Bronchial epithelial cell (primary cell): ENCODE data around the gene SCAMP5. TPM values are rescaled to one million over a fixed set of nuclear protein-coding genes. Genes with fewer than 3 reads are reported as not detected.
A peak's percentile ranks its signal among the peaks of the same experiment; 100 is the strongest.

Experiments
- DNase-seq: peaks from one replicate; pipeline ENCODE4 v3.0.0-alpha.2; 2010; ENCODE audit warnings: low read depth
- FAIRE-seq: peaks from 2 replicates; lab custom pipeline; 2011; peaks lifted over from hg19 to GRCh38; lab: Jason Lieb, UNC
- H3K27me3 ChIP-seq: 2 replicates; pipeline ENCODE4 v1.5.1; 2011; ENCODE audit warnings: low read length; ENCODE audit not compliant: control insufficient read depth, insufficient read depth
- H3K36me3 ChIP-seq: 2 replicates; pipeline ENCODE4 v1.5.1; 2011; ENCODE audit warnings: low read length; ENCODE audit not compliant: control insufficient read depth, insufficient read depth
- H3K4me3 ChIP-seq: 2 replicates; pipeline ENCODE4 v1.5.1; 2011; ENCODE audit warnings: mild to moderate bottlenecking, low read depth, low read length, control low read depth
- total RNA-seq: library from RNA; depleted of rRNA; stranded (reverse); fragments of >200 nt; gene quantifications from 2 replicates; pipeline ENCODE4 v1.2.1, GENCODE V29; 2014
- TF ChIP-seq, protein P1 (sequence below): IDR thresholded peaks from 2 replicates; pipeline ENCODE4 v1.5.1; 2011; ENCODE audit warnings: mild to moderate bottlenecking, moderate library complexity, low read length, control low read depth, inconsistent platforms; ENCODE audit not compliant: insufficient read depth, severe bottlenecking

Gene SCAMP5
- total RNA-seq, 1 donor from 2014 or later = 1.3 TPM

GRCh38 chr15:75053748-75054125, 58.4 kb downstream of the SCAMP5 start:
- no peak for DNase-seq
- H3K36me3 ChIP-seq = peaks cover 1% of the 10 kb centered on the region
- TF ChIP-seq, protein P1, sequence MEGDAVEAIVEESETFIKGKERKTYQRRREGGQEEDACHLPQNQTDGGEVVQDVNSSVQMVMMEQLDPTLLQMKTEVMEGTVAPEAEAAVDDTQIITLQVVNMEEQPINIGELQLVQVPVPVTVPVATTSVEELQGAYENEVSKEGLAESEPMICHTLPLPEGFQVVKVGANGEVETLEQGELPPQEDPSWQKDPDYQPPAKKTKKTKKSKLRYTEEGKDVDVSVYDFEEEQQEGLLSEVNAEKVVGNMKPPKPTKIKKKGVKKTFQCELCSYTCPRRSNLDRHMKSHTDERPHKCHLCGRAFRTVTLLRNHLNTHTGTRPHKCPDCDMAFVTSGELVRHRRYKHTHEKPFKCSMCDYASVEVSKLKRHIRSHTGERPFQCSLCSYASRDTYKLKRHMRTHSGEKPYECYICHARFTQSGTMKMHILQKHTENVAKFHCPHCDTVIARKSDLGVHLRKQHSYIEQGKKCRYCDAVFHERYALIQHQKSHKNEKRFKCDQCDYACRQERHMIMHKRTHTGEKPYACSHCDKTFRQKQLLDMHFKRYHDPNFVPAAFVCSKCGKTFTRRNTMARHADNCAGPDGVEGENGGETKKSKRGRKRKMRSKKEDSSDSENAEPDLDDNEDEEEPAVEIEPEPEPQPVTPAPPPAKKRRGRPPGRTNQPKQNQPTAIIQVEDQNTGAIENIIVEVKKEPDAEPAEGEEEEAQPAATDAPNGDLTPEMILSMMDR = no peak
- no peak overlapping the region for H3K4me3 ChIP-seq
- no peak for FAIRE-seq
- no peaks in the 10 kb centered on the region for H3K27me3 ChIP-seq

DNA sequence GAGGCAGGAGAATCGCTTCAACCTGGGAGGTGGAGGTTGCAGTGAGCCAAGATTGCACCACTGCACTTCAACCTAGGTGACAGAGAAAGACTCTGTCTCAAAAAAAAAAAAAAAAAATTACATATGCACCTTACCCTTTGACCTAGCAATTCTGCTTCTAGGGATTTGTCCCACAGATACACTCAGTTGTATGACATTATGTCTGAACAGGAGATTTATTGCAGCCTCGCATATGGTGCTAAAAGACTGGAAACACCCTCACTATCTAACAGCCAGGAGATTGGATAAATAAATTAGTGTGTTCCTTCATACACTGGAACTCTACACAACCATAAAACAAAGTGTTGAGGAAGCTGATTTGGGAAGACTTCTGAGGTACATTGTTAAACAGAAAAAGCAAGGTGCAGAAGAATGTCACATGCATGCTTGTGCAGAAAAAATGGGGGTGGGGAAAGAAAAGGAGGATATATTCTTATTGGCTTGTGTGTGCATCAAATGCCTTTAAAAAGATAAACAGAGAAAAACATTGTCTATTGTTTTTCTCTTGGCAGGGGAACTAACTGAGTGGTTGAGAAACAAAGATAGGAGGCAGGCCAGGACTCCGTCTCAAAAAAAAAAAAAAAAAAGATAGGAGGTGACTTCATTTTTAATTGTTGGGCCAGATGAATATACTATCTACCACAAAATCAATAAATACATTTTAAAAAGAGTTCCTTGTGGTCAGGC, 59.0 kb downstream of the SCAMP5 start:
- FAIRE-seq (no peak), DNase-seq (no peak)
- TF ChIP-seq, protein P1 = no peak
- no peak overlapping the region for H3K4me3 ChIP-seq
- H3K27me3 ChIP-seq = no peaks in the 10 kb centered on the region
- H3K36me3 ChIP-seq = no peaks in the 10 kb centered on the region

GRCh38 chr15:75056036-75056435, 60.7 kb downstream of the SCAMP5 start:
- no peak for FAIRE-seq
- TF ChIP-seq, protein P1 = no peak
- DNase-seq = no peak
- H3K27me3 ChIP-seq = no peaks in the 10 kb centered on the region
- H3K36me3 ChIP-seq = no peaks in the 10 kb centered on the region
- H3K4me3 ChIP-seq = no peak overlapping the region

DNA sequence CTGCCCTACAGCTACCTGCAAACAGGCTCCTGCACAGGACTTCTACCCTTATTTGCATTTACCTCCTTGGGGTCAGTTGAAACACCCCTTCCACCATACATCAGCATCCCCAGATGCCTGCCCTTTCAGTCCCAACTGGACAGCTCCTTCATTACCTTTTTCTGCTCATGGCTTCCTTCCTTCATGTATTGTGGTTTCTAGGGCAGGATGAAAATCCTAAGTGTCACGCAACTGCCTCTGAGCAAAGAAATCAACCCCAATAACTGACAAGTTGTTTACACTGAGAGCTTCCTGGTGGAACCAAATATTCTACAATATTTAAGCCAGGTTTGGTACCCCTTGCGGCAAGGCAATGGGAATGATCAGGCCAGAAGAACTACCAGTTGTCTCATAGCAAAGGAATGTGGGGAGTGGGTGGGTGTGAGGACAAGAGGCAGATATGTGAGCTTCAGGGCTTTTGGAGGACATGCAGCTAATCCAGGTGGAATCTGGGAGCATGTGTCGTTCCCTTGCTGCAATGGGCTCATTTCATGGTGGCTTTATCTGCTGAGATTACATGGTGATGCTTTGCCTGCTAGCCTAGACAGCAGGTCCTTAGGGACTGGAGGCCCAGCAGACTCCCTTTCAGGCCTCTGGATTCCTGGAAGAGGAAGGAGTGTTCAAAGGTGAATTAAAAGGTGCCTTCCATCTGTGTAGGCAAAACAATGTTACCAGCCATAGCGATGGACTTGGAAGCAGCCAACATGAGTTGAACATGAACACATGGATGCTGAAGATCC, 63.0 kb downstream of the SCAMP5 start:
- H3K4me3 ChIP-seq = no peak overlapping the region
- H3K36me3 ChIP-seq = no peaks in the 10 kb centered on the region
- no peaks in the 10 kb centered on the region for H3K27me3 ChIP-seq
- TF ChIP-seq, protein P1 = no peak
- FAIRE-seq (no peak), DNase-seq (peak; percentile 15)

DNA sequence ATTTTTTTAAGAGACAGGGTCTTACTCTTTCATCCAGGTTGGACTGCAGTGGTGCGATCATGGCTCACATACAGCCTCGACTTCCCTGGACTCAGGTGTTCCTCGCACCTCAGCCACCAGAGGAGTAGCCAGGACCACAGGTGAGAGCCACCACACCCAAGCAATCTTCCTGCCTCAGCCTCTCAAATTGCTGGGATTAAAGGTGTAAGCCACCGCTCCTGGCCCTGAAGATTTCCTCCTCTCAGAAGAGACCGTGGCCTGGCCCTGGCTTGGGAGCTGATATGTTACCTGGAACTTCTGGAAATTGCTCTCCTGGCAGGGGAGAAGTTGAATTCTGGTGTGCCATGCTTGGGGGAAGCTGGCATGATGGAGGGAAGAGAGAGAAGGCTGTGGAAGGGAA, 64.2 kb downstream of the SCAMP5 start:
- H3K4me3 ChIP-seq = no peak overlapping the region
- FAIRE-seq (no peak), DNase-seq (no peak)
- TF ChIP-seq, protein P1 = no peak
- H3K36me3 ChIP-seq = no peaks in the 10 kb centered on the region
- no peaks in the 10 kb centered on the region for H3K27me3 ChIP-seq
